GDM1 (cell line): Measurements from ENCODE around the gene PTPRO.

Experiments
- DNase-seq: peaks from one replicate; lab custom pipeline; 2025; lab: John Stamatoyannopoulos, UW

Gene PTPRO

DNA sequence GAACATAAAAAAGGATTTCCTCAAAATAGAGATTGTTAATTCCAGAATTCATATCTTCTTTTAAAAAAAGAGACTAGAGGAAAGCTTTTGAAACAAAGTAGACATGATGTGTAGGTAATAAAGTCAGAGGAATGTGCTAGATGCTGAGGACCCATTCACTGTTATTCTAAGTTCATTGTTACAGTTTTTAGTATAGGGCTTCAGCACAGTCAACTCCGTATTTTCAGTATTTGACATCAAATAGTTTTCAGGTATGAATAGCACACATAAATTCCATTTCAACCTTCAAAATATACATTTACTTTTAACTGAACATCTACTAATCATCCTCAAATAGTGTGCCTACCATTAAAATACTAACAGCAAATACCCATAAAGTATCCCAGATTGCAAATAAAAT lies 239.1 kb downstream of the PTPRO start:
- DNase-seq: no peak

DNA sequence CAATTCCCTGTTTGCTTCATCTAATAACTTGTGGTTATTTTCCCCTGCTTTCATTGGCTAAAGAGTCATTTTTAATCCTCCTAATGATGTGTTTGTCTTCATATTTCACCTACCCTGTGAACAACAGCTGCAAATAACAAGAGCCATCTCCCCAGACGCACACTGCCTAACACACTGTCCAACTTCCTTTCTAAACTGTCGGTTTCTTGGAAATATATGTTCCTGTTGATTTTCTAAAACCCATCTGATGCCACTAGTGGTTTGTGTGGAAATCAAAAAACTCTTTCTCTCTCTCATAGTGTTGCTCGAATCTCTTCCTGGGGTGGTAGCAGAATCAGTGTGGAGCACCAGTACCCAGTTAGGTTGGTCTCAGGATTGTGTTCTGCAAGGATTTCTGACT lies 240.0 kb downstream of the PTPRO start:
- no peak for DNase-seq

DNA sequence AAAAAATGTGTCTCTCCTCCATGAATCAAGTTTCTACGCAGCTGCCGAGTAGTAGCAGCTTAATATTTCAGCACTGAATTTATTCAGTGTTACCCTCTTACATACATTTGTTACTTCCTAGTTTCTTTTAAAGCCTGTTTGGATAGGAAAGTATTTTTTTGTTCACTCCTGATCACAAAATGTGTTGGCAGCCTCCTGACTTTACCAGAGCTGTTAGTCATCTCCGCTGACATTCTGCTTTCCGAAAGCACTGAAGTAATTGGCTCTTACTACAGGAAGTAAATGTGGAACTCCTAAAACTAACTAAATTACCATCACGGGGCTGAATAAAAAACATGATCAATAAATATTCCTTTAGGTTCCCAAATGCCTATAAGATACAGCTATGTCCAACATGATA lies 241.4 kb downstream of the PTPRO start:
- no peak for DNase-seq

DNA sequence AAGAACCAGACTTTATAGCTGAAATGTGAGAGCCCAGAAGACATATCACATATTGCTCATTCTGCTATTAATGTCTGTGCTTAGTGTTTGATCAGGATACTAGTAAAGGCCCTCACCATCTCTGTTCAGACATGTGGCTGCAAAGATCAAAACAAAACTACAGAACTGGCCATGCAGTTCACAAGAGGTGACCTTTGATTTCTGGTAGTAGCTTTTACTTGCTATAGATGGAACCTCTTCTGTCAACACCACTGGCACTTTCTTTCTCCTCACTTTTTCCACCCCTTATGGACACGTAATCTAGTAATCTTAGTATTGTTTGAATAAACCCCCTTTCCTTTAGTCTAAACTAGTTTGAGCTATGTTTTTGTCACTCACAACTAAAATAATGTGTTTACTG lies 252.0 kb downstream of the PTPRO start:
- DNase-seq: no peak

DNA sequence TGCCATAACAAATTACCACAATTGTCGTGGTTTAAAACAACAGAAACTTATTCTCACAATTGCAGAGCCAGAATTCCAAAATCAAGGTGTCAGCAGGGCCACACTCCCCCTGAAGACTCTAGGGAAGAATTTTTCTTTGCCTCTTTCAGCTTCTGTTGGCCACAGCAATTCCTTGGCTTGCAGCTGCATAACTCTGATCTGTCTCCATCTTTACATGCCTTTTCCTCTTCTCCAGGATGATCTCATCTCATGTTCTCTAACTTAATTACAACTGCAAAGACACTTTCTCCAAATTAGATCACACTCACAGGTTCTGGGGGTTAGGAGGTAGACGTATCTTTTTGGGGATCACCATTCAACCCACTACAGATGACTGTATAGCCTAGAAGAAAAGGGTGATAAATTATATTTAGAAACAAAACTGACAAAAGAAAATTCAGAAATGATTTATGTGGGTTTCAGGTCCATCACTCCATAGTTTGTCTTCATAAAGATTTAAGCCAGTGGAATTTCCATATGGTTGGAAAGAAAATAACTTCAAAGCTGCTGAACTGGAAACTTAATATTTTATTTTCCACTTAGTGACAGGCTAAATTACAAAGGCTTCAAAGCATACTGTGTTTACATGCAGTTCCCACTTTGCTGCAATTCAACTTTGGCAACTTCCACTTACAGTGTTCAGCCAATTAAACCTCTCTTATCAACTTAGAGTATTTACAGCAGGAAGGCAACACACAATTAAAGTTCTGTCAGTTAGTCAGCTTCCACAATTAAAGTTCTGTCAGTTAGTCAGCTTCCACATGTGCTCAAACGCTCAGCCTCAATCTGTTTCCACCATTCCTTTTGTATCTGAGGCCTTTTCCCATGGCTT lies 253.6 kb downstream of the PTPRO start:
- DNase-seq: no peak

DNA sequence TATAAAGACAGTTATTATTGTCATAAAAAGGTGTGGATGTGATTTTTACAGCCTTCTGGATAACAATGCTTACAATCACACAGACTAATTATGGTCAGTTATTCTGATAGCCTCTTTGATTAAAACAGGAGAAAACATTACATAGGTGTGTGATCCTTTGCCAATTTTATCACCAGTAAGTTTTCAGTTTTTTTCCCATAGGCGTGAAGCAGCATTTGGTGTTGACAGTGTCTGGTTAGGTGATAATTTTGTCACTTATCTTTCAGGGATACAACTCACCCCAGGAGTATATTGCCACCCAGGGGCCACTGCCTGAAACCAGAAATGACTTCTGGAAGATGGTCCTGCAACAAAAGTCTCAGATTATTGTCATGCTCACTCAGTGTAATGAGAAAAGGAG lies 258.1 kb downstream of the PTPRO start:
- DNase-seq: no peak

DNA sequence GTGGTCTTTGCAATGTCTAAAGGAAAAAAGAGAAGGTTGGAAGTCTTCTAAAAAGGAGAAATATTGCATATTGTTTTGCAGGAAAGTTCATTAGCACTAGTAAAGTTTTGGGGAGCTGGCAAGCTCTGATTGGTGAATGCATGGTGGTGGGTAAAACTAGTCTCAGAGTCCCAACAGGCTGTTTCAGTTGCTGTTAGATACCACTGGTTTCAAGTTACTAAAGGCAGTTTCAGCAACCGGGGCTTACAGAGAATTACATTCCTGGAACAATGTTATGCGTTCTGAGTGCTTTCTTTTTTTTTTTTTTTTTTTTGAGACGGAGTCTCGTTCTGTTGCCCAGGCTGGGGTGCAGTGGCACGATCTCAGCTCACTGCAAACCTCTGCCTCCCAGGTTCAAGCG lies 258.7 kb downstream of the PTPRO start:
- DNase-seq: no peak

DNA sequence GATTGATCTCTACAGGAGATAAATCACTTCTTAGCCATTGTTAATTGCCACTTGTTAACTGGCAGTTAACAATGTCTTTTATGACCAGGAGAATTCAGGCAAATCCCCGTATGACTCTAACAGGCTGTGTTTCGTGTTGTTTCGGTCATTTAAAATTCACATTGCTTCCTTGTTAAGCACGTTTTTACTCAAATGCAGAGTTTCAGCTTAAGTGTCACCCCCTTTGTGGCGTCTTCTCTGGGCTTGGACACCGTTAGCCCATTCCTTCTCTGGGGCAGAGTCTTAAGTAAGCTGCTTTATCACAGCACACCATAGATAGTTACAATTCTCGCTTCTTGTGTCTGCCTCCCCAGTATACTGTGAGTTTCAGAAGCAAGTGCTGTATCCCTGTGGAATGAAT lies 261.5 kb downstream of the PTPRO start:
- no peak for DNase-seq

DNA sequence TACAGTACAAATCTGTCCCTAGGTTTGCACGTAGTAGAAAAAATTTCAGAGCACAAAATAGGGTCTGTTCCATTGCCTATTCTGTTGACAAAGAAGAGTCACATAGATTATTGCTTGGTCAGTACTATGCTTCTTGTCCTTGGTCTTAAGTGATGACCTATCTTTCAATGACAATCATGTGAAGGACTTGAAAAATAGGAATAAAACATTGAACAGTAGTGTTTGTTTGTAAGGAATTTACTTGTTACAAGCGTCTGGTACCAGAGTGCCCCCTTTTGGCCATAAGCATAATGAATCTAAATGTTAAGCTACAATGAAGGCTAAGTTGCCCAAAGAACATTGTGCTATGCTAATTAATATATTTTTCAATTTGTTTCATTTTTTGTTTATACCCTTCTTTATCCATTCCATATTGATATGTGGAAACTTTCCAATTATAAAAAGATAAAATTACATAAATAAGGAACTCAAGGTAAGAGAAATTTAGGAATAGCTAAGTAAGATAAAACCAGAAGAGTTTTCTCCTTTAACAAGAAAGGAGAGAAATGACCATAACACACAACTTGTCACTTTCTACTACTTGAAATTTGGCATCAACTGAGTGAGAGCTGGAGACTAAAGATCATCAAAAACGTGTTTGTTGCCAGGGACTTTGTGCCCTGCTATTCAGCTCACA lies 262.2 kb downstream of the PTPRO start:
- no peak for DNase-seq

DNA sequence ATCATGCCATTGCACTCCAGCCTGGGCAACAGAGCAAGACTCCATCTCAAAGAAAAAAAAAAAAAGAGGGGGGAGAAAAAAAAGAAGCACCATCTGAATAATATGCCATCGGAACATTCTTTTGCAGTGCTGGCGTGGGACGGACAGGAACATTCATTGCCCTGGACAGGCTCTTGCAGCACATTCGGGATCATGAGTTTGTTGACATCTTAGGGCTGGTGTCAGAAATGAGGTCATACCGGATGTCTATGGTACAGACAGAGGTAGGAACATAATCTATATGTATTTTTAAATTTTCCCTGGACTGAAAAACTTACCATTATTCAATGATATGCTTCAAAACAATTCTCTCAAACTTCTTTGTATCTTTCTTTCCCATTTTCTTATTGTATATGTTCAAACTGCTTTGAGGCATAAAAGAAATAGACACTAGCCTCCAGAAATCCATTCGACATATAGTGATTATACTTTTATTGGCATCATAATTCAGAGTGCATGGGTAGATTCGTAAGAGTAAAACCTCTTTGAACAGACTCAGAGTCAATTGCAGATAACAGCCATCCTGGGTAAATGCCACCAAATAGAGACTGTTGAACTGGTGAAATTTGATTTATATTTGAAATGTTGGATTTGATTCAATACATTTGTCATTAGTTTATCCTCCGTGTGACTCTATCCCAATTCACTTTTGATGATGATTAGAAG lies 267.2 kb downstream of the PTPRO start:
- DNase-seq: no peak

DNA sequence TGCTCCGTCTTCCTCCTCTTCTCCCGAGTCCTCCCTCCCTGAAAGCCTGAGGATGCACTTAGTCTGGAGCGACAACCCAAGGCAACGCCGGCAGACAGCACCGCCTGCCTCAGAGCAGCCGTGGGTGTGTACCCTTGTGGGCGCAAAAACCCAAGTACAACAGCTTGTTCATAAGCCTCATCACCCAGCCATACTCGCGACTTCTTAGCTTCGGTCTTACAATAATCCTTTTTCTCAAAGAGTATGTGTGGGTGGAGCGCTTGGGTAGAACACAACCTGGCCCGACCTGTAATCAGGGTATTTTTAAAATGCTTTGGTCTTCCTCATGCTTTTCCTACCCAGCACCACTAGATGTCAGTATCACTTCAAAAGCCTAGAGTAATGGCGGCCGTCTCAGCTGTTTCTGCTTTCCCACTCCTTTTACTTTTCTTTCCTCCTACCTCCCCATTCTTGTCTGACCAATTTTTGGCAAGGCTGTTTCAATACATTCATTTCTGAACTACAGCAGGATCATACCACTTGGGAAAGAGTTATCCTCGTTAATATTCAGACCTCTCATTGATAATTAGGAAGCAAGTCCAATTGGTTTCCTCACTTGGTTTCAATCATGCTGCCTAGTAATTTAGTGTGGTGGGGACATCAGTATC lies 268.0 kb downstream of the PTPRO start:
- no peak for DNase-seq

DNA sequence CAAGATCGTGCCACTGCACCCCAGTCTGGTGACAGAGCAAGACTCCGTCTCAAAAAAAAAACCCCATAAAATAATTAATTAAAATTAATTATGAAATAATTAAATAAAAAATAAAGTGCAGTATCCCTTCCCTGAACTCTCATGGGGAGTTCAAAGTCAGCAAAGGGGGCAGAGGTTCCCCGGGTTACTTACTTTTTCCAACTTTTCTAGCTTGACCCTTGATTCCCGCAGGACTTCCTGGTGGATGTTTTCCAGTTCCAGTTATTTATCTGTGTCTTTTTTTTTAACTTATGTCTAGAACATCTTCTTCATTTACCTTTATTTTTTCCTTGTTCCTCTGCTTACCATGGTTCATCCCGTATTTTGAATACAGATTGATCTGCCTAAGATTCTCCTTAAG lies 269.5 kb downstream of the PTPRO start:
- DNase-seq: no peak

DNA sequence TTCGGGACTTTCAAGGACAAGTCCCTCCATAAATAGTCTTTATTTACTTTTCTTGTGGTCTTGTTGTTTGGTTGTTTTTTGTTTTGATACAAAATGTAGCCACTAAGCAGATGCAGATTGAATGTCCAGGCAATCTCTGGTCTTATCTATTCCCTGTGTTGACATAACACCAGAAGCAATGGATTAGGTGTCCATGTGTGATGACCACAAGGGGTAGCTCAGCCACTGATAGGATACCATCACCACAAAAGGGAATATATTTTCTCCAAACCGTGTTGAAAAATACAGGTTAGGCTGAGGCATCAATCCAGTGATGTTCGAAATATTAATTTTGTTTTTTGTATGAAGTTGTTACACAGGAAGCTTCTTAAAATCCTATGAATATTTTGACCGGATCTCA lies 270.6 kb downstream of the PTPRO start:
- no peak for DNase-seq

DNA sequence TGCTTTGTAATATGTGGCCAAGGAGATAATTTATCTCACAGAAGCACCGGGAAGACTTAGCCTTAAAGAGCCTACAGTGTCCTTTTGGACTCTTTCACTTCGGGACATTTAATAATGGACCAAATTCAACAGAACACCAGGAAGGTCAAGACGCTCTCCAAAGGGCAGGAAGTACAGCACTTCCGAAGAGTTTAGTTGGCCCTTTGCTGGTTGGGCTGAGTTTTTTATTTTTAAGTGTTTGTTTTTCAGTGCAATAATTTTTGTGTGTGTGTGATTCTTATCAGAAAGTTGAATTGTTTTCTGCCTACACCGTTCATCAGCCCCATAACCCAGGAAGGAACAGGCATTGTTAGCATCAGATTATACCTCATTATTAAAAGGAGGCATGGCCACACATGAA lies 273.9 kb downstream of the PTPRO start:
- DNase-seq: no peak

DNA sequence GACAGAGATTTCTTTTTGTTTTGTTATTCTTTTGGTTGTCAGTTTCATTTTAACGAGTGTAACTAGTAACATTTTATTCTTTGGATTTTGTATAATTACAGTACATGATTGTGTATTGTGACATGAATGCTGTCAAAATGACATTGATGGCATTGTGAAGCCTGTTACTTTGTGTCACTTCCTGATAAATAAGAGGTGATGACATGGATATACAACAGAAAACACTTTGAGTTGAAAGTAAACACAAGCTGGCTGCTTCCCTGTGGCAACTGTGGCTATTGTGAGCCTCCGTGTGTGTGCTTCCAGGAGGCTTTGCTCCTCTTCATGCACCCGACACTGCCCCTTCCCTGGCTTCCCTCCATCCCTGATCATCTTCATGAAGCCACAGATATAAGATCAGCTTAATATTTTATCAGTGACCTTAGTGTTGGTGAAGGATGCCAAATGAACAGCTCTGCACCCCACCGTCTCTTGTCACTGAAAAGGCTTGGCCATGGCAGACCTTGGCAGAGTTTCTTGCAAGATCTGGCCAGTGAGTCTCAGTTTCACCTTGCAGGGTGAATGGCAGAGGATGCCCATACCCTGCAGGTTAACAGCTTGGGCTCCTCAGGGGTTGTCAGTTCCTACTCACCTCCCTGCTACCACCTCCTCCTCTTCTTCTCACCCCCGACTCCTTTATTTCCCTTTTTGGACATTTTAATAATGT lies 275.0 kb downstream of the PTPRO start:
- no peak for DNase-seq

DNA sequence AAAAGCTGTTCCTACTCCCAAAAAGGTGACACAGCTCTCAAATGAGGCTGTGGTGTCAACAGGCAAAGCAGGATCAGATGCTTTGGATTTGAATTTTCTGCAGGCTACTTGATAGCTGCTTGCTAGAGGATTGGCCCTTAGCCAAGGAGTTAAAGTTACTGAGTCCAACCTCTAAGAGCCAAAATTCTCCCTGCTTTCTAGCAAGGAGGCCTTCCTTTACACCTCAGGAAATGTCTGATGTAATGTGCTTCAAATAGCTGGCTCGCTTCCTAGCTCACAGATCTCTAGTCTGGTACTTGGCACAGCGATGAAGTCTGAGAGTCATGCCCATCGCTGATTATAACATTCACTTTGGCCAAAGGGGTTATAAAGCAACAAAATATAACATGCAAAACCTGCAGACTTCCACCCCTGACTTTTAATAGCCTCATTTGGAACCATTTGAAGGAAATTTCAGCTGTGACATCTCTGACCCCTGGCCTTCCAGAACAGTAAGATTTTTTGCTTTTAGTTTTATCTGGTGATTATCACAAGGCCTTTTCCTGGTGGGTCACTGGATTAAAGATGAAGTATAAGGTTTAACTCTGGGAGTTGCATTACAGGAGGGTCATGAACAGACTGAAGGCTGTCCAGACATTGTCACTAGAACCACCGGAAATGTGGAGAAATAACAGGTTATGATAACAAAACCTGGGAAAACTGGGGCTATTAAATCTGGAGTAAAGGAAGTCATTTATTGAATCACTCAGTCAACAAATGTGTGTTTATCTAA lies 277.1 kb downstream of the PTPRO start:
- DNase-seq: no peak

DNA sequence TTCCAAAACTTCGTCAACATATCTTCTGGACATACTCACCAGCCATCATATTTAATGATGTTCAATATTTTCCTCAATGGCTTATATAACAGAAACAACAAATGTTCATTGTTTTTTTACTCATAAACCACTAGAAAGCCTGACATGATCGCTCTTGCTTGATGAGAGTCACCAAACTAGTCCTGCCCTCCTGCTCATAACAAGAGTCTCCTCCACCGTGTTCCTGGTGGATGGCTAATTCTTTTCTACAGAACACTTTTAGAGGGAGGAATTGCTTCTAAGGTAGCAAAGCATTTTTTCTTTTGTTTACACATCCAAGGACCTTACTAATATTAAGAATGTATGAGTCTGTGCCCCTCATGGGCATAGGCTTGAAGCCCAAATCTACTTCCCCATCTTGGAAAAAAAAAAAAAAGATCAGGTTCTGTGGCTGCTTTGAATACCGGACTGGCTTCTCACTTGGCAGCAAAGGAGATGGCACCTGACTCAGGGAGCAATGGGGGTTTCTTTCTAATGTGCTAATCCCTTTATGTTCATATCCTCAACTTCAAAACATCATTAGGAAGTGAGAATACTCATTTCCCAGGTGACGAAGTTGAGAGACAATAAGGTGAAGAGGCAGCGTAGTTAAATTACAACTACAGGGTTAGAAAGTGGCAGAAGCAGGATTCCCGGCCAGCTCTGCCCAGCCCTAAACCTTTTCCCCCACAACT lies 278.1 kb downstream of the PTPRO start:
- no peak for DNase-seq

DNA sequence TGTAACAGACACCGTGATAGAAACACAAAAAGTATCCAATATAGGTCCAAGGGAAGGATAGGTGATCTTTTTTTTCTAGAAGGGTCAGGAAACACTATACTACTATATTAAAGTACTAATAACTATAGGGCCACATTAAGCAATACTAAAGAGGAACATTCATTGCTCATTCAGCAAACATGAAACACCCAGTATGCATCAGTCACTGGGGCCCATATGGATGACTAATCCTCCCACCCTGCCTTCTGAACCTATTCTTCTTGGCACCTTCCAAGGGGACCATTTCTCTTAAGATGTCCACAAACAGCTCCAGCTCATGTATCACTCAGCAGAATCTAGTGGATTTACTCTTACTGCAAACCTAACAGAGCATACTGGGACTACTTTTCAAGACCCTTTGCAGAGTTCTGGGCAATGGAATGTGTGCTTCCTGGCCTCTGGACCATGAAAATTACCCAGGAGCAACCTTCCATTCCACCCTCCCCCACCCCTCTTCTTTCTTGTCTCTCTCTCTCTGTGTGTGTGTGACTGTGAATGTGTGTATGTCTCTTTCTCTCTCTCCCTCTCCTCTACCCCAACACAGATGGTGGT lies 279.0 kb downstream of the PTPRO start:
- no peak for DNase-seq

DNA sequence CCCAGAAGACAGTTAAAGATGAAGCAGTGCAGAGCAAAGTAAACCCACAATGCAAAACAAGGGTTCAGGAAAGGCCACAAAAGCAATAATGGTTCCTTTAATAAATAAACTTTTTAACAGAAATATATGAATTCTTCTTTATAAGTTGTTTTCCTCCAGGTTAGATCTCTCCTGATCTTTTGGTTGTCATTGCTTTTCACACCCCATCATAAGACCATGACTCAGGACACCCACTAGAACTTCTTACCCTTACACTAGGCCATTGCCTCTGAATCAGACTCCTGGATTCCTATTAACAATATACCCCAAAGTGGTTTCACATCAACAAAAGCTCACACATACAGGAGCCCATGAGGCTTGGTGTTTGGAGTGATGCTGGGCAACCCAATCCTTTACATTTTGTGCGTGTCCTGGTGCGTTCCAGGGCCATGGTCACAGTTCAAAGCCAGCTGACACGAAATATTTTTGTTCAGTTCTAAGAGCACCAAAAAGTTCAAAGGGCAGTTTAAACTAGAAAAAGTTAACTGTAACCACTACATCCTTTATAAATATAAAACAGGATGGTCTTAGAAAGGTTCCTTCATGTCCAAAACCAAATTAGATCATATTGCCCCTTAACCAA lies 279.9 kb downstream of the PTPRO start:
- no peak for DNase-seq
